Measurements from ENCODE around the gene WDR27. TPM values are rescaled to one million over a fixed set of nuclear protein-coding genes. Genes with fewer than 3 reads are reported as not detected.

WDR27 gene
- total and polyA plus RNA-seq, 7 donors, result 1.2 to 46.0 (median 20.0) TPM

DNA sequence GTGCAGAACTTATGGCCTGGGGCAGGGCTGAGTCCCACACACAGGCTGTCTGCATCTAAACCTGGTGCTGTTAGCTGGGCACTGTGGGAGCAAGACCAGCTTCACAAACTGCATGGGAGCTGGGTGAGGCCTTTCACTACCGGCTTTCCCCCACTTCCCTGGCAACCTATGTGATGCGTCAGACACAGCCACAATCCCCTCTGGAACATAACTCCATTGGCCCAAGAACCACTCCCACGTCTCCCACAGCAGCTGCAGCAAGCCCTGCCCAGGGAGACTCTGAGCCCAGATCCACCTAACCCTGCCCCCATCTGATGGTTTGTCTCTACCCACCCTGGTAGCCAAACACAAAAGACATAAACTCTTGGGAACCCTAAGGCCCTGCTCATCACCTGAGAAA is 9.3 kb downstream of the WDR27 start:
- no peak overlapping the region for H3K27ac ChIP-seq
- peaks cover 0 to 13% (median 2%) of the 10 kb centered on the region in 4 donors for H3K36me3 ChIP-seq
- no peak overlapping the region for H3K4me3 ChIP-seq
- peaks cover 0 to 4% (median 0%) of the 10 kb centered on the region in 4 donors for H3K9me3 ChIP-seq
- WGBS, 2 donors, result 94 to 96% methylated on average over 3 of the region's 3 CpGs
- intact Hi-C loops (cut with DNase I), result no loop called here
- no peaks in the 10 kb centered on the region for H3K4me1 ChIP-seq
- no peak for DNase-seq
- H3K27me3 ChIP-seq, result no peaks in the 10 kb centered on the region
- no peak for TF ChIP-seq EP300 (IDR thresholded peaks at IDR 0.05)

DNA sequence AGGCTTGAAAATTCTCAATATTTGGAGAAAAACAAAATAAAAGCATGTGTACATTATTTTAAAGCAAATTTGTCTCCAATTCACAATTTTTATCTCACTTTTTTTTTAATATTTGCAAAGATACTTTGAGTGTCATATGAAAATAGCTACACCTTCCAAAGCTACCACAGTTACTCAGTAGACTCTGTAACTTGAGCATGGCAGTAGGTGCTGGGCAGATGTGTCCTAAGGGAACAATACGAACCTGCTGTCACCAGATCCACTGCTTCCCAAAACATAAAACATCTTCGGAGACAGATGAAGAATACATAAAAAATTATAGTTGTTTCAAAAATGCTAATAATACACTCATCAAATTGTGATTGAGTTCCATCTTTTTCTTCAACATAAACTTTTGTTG is 10.6 kb downstream of the WDR27 start:
- peaks cover 0 to 2% (median 0%) of the 10 kb centered on the region in 4 donors for H3K4me1 ChIP-seq
- TF ChIP-seq POLR2AphosphoS5 (IDR thresholded peaks at IDR 0.05) (no peak), POLR2A (IDR thresholded peaks at IDR 0.05) (no peak), EP300 (IDR thresholded peaks at IDR 0.05) (no peak)
- TF ChIP-seq, protein P1, sequence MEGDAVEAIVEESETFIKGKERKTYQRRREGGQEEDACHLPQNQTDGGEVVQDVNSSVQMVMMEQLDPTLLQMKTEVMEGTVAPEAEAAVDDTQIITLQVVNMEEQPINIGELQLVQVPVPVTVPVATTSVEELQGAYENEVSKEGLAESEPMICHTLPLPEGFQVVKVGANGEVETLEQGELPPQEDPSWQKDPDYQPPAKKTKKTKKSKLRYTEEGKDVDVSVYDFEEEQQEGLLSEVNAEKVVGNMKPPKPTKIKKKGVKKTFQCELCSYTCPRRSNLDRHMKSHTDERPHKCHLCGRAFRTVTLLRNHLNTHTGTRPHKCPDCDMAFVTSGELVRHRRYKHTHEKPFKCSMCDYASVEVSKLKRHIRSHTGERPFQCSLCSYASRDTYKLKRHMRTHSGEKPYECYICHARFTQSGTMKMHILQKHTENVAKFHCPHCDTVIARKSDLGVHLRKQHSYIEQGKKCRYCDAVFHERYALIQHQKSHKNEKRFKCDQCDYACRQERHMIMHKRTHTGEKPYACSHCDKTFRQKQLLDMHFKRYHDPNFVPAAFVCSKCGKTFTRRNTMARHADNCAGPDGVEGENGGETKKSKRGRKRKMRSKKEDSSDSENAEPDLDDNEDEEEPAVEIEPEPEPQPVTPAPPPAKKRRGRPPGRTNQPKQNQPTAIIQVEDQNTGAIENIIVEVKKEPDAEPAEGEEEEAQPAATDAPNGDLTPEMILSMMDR (IDR thresholded peaks at IDR 0.05), result no peak
- no peak overlapping the region for H3K4me3 ChIP-seq
- H3K27me3 ChIP-seq, result no peaks in the 10 kb centered on the region
- peaks cover 0 to 4% (median 0%) of the 10 kb centered on the region in 4 donors for H3K9me3 ChIP-seq
- 93 to 97% methylated on average over 2 of the region's 2 CpGs for WGBS, 2 donors
- H3K27ac ChIP-seq, result no peak overlapping the region
- no peak for DNase-seq
- intact Hi-C loops (cut with DNase I), result no loop called here
- peaks cover 0 to 25% (median 10%) of the 10 kb centered on the region in 4 donors for H3K36me3 ChIP-seq

- intact Hi-C loops (cut with DNase I), result no loop called here
- peaks cover 0 to 9% (median 3%) of the 10 kb centered on the region in 4 donors for H3K9me3 ChIP-seq
- peaks cover 0 to 33% (median 11%) of the 10 kb centered on the region in 4 donors for H3K36me3 ChIP-seq
- no peak overlapping the region for H3K4me3 ChIP-seq
- no peaks in the 10 kb centered on the region for H3K27me3 ChIP-seq
- no peak for DNase-seq
- 95 to 96% methylated on average over 6 of the region's 6 CpGs for WGBS, 2 donors
- TF ChIP-seq, protein P1 (IDR thresholded peaks at IDR 0.05), result no peak
- TF ChIP-seq POLR2A (IDR thresholded peaks at IDR 0.05) (no peak), EP300 (IDR thresholded peaks at IDR 0.05) (no peak), POLR2AphosphoS5 (IDR thresholded peaks at IDR 0.05) (no peak)
- peaks cover 0 to 2% (median 0%) of the 10 kb centered on the region in 4 donors for H3K4me1 ChIP-seq
- no peak overlapping the region for H3K27ac ChIP-seq
Measured at GRCh38 chr6:169689287-169689686, 12.5 kb downstream of the WDR27 start.

- Histone ChIP-seq H3K4me1 (peaks cover 0 to 2% (median 0%) of the 10 kb centered on the region in 4 donors), H3K36me3 (peaks cover 0 to 46% (median 13%) of the 10 kb centered on the region in 4 donors), H3K27ac (no peak overlapping the region), H3K9me3 (peaks cover 0 to 6% (median 3%) of the 10 kb centered on the region in 4 donors), H3K27me3 (no peaks in the 10 kb centered on the region), H3K4me3 (no peak overlapping the region)
- no peak for DNase-seq
- TF ChIP-seq EP300 (IDR thresholded peaks at IDR 0.05) (no peak), POLR2AphosphoS5 (IDR thresholded peaks at IDR 0.05) (no peak), POLR2A (IDR thresholded peaks at IDR 0.05) (no peak)
- TF ChIP-seq, protein P1 (IDR thresholded peaks at IDR 0.05), result no peak
- intact Hi-C loops (cut with DNase I), result no loop called here
- WGBS, 2 donors, result 97 to 98% methylated on average over 2 of the region's 2 CpGs
Measured at GRCh38 chr6:169685860-169686259, 16.0 kb downstream of the WDR27 start.

DNA sequence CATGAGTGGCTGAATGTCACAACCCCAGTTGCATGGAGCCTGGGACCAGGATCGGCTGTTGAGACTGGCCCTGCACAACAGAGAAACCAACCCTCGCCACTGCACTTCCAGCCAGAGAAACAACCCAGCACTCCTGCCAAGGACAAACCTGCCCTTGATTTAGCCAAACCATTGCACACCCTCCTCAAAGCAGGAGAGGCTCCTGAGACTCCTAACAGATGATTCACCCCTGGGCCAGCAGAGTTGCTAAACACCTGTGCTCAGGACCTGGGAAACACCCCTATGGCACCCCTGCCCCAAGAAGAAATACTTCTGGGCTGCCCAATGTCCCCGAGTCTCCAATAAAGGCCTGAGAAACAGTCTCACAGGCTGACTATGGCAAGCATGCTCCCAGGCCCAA is 17.8 kb downstream of the WDR27 start:
- Histone ChIP-seq H3K4me3 (no peak overlapping the region), H3K27me3 (no peaks in the 10 kb centered on the region), H3K27ac (no peak overlapping the region), H3K4me1 (peaks cover 0 to 2% (median 0%) of the 10 kb centered on the region in 4 donors), H3K9me3 (peaks cover 0 to 6% (median 3%) of the 10 kb centered on the region in 4 donors), H3K36me3 (peaks cover 0 to 50% (median 13%) of the 10 kb centered on the region in 4 donors)
- WGBS, 2 donors, result 96% methylated on average over 3 of the region's 3 CpGs
- intact Hi-C loops (cut with DNase I), result no loop called here
- DNase-seq, result no peak
- TF ChIP-seq, protein P1 (IDR thresholded peaks at IDR 0.05), result no peak
- TF ChIP-seq POLR2A (IDR thresholded peaks at IDR 0.05) (no peak), POLR2AphosphoS5 (IDR thresholded peaks at IDR 0.05) (no peak), EP300 (IDR thresholded peaks at IDR 0.05) (no peak)

Measured in sigmoid colon (tissue), 7 donors.